ENCODE measurements around the gene CPEB1. TPM values are rescaled to one million over a fixed set of nuclear protein-coding genes. Genes with fewer than 3 reads are reported as not detected.

CPEB1 gene
- total and polyA plus RNA-seq, 2 donors from 2014 or later, result 1.4 to 1.6 TPM

DNA sequence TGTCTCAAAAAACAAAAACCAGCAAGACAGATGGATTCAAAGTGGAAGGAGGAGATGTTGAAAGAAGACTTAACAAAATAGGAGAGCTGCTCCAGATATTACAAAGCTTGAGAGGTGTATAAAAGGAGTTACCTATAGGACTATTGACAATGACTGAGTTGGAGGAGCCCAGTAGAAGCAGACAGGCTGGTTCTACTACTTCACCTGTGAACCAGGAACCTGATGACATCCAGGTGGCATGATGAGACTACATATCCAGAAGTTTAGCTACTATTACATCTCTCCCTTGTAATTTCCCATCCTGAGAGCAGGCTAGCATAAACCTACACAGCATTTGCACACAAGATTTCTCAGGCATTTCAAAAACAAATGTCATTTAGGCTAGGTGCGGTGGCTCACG is 49.3 kb downstream of the CPEB1 start:
- intact Hi-C loops (cut with DNase I), result no loop called here
- TF ChIP-seq, protein P1, sequence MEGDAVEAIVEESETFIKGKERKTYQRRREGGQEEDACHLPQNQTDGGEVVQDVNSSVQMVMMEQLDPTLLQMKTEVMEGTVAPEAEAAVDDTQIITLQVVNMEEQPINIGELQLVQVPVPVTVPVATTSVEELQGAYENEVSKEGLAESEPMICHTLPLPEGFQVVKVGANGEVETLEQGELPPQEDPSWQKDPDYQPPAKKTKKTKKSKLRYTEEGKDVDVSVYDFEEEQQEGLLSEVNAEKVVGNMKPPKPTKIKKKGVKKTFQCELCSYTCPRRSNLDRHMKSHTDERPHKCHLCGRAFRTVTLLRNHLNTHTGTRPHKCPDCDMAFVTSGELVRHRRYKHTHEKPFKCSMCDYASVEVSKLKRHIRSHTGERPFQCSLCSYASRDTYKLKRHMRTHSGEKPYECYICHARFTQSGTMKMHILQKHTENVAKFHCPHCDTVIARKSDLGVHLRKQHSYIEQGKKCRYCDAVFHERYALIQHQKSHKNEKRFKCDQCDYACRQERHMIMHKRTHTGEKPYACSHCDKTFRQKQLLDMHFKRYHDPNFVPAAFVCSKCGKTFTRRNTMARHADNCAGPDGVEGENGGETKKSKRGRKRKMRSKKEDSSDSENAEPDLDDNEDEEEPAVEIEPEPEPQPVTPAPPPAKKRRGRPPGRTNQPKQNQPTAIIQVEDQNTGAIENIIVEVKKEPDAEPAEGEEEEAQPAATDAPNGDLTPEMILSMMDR (IDR thresholded peaks at IDR 0.05; ENCODE audit: borderline replicate concordance, extremely low read depth, insufficient read depth), result no peak
- no peaks in the 10 kb centered on the region for H3K9me3 ChIP-seq (ENCODE audit: control insufficient read depth in 2 of 3, insufficient read depth in 1 of 3, low read length in 3 of 3)
- H3K4me1 ChIP-seq (ENCODE audit: control insufficient read depth in 2 of 3, insufficient read depth in 2 of 3, low read depth in 1 of 3, low read length in 3 of 3), result no peaks in the 10 kb centered on the region
- DNase-seq, result no peak
- H3K27me3 ChIP-seq (ENCODE audit: control insufficient read depth, insufficient read depth, low read length), result no peaks in the 10 kb centered on the region
- no peaks in the 10 kb centered on the region for H3K36me3 ChIP-seq (ENCODE audit: control insufficient read depth in 2 of 3, insufficient read depth in 3 of 3, low read length in 3 of 3)
- FAIRE-seq, result no peak
- no peak overlapping the region for H3K9ac ChIP-seq (ENCODE audit: low read length in 3 of 3)
- no peak overlapping the region for H3K27ac ChIP-seq (ENCODE audit: low read depth in 2 of 2, low read length in 2 of 2)
- no peak overlapping the region for H3K4me3 ChIP-seq (ENCODE audit: low read length in 3 of 3)

DNA sequence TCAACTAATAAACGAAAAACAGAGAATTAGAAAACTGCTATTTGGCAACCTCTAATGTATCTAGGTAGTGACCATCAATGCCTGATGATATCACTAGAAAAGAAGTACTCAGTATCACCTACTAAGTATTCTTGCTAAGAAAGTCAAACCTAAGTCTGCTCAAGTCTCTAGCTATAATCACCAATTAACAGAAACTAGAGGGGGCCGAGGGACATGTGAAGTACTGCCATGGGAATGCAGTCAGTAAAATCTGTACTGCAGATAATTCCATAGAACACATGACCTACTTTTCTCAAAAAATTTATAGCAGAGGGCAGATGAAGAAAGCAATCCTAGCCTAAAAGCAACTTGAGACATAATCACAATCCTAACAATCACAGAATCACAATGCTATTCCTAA is 51.4 kb downstream of the CPEB1 start:
- Histone ChIP-seq H3K36me3 (ENCODE audit: control insufficient read depth in 2 of 3, insufficient read depth in 3 of 3, low read length in 3 of 3) (no peaks in the 10 kb centered on the region), H3K27ac (ENCODE audit: low read depth in 2 of 2, low read length in 2 of 2) (no peak overlapping the region), H3K27me3 (ENCODE audit: control insufficient read depth, insufficient read depth, low read length) (no peaks in the 10 kb centered on the region), H3K4me3 (ENCODE audit: low read length in 3 of 3) (no peak overlapping the region), H3K4me1 (ENCODE audit: control insufficient read depth in 2 of 3, insufficient read depth in 2 of 3, low read depth in 1 of 3, low read length in 3 of 3) (no peaks in the 10 kb centered on the region), H3K9me3 (ENCODE audit: control insufficient read depth in 2 of 3, insufficient read depth in 1 of 3, low read length in 3 of 3) (no peaks in the 10 kb centered on the region), H3K9ac (ENCODE audit: low read length in 3 of 3) (no peak overlapping the region)
- DNase-seq (no peak), FAIRE-seq (no peak)
- intact Hi-C loops (cut with DNase I), result no loop called here
- TF ChIP-seq, protein P1 (IDR thresholded peaks at IDR 0.05; ENCODE audit: borderline replicate concordance, extremely low read depth, insufficient read depth), result no peak

DNA sequence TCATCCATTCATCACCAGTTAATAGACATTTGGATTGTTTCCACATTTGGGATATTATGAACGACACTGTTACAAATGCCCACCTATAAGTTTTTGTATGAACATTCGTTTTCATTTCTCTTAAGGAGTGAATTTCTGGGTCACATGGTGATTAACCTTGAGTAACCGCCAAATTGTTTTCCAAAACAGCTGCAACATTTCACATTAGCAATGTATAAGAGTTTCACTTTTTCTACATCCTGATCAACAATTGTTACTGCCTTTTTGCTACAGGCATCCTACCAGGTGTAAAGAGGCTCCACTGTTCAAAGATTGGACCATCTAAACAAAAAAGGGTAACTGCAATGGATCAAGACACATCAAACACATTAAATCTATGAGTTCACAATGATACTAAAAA is 52.0 kb downstream of the CPEB1 start:
- TF ChIP-seq, protein P1 (IDR thresholded peaks at IDR 0.05; ENCODE audit: borderline replicate concordance, extremely low read depth, insufficient read depth), result no peak
- no peak overlapping the region for H3K9ac ChIP-seq (ENCODE audit: low read length in 3 of 3)
- H3K9me3 ChIP-seq (ENCODE audit: control insufficient read depth in 2 of 3, insufficient read depth in 1 of 3, low read length in 3 of 3), result no peaks in the 10 kb centered on the region
- intact Hi-C loops (cut with DNase I), result no loop called here
- no peak overlapping the region for H3K4me3 ChIP-seq (ENCODE audit: low read length in 3 of 3)
- H3K27me3 ChIP-seq (ENCODE audit: control insufficient read depth, insufficient read depth, low read length), result no peaks in the 10 kb centered on the region
- FAIRE-seq (no peak), DNase-seq (no peak)
- no peaks in the 10 kb centered on the region for H3K4me1 ChIP-seq (ENCODE audit: control insufficient read depth in 2 of 3, insufficient read depth in 2 of 3, low read depth in 1 of 3, low read length in 3 of 3)
- H3K27ac ChIP-seq (ENCODE audit: low read depth in 2 of 2, low read length in 2 of 2), result no peak overlapping the region
- no peaks in the 10 kb centered on the region for H3K36me3 ChIP-seq (ENCODE audit: control insufficient read depth in 2 of 3, insufficient read depth in 3 of 3, low read length in 3 of 3)

DNA sequence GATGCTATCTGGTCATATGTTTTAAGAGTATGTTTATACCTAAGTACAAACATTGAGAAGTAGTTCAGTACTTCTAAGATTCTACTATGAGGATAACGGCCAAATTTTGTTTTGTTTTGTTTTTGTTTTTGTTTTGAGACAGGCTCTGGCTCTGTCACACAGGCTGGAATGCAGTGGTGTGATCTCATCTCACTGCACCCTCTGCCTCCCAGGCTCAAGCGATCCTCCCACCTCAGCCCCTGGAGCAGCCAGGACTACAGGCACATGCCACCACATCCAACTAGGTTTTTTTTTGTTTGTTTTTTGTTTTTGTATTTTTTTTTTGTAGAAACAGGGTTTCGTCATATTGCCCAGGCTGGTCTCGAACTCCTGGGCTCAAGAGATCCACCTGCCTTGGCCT is 59.4 kb downstream of the CPEB1 start:
- Histone ChIP-seq H3K9ac (ENCODE audit: low read length in 3 of 3) (no peak overlapping the region), H3K4me3 (ENCODE audit: low read length in 3 of 3) (no peak overlapping the region), H3K36me3 (ENCODE audit: control insufficient read depth in 2 of 3, insufficient read depth in 3 of 3, low read length in 3 of 3) (no peaks in the 10 kb centered on the region), H3K27ac (ENCODE audit: low read depth in 2 of 2, low read length in 2 of 2) (no peak overlapping the region), H3K9me3 (ENCODE audit: control insufficient read depth in 2 of 3, insufficient read depth in 1 of 3, low read length in 3 of 3) (no peaks in the 10 kb centered on the region), H3K4me1 (ENCODE audit: control insufficient read depth in 2 of 3, insufficient read depth in 2 of 3, low read depth in 1 of 3, low read length in 3 of 3) (no peaks in the 10 kb centered on the region), H3K27me3 (ENCODE audit: control insufficient read depth, insufficient read depth, low read length) (no peaks in the 10 kb centered on the region)
- intact Hi-C loops (cut with DNase I), result no loop called here
- TF ChIP-seq, protein P1 (IDR thresholded peaks at IDR 0.05; ENCODE audit: borderline replicate concordance, extremely low read depth, insufficient read depth), result no peak
- FAIRE-seq (no peak), DNase-seq (peak in 1 of 5 donors; percentile 4)
